LNCAP (cell line): ENCODE results near the gene SERPINB1.

Experiments
- CTCF ChIP-seq: fragments of 450-650 bp; IDR thresholded peaks from 2 replicates; pipeline ENCODE4 v1.5.1; 2017; ENCODE audit warnings: mild to moderate bottlenecking

SERPINB1 gene

GRCh38 chr6:2877057-2877882, 35.6 kb upstream of the SERPINB1 start:
- no peak for TF ChIP-seq CTCF

- TF ChIP-seq CTCF: no peak
Observed at GRCh38 chr6:2876210-2877056, 34.8 kb upstream of the SERPINB1 start.

- no peak for TF ChIP-seq CTCF
Observed at GRCh38 chr6:2875359-2876191, 33.9 kb upstream of the SERPINB1 start.

GRCh38 chr6:2873643-2874042, 32.0 kb upstream of the SERPINB1 start:
- no peak for TF ChIP-seq CTCF

- no peak for TF ChIP-seq CTCF
Observed at GRCh38 chr6:2872423-2873358, 31.0 kb upstream of the SERPINB1 start.

- no peak for TF ChIP-seq CTCF
Observed at GRCh38 chr6:2871953-2872352, 30.3 kb upstream of the SERPINB1 start.
